HL-60/S4 (cell line): ENCODE data around the gene MDM1.

ENCODE experiments used
- in situ Hi-C: fragments of 300-500 bp; cut with MboI; formaldehyde crosslinking; loops from 2 replicates; pipeline ENCODE4 v1.14.3; 2022; ENCODE audit warnings: low sequenced_read_pairs

The MDM1 gene

GRCh38 chr12:68358532-68359485, 26.6 kb upstream of the MDM1 start:
- in situ Hi-C loops = no loop called here

- in situ Hi-C loops = no loop called here
Observed at GRCh38 chr12:68356986-68357385, 24.8 kb upstream of the MDM1 start.

- in situ Hi-C loops = no loop called here
Observed at GRCh38 chr12:68356060-68356695, 24.0 kb upstream of the MDM1 start.

GRCh38 chr12:68354977-68355541, 22.9 kb upstream of the MDM1 start:
- in situ Hi-C loops = no loop called here

DNA sequence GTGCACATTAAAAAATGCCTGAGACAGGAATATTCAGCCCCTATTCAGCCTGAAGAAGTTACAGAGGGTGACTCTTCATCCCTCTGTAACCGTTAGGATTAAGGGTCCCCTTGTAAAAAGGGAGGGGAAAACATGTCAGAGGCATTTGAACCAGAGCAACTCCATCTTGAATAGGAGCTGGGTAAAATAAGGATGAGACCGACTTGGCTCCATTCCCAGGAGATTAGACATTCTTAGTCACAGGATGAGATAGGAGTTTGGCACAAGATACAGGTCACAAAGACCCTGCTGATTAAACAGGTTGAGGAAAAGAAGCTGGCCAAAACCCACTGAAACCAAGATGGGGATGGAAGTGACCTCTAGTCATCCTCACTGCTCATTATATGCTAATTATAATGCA, 19.9 kb upstream of the MDM1 start:
- in situ Hi-C loops = no loop called here

DNA sequence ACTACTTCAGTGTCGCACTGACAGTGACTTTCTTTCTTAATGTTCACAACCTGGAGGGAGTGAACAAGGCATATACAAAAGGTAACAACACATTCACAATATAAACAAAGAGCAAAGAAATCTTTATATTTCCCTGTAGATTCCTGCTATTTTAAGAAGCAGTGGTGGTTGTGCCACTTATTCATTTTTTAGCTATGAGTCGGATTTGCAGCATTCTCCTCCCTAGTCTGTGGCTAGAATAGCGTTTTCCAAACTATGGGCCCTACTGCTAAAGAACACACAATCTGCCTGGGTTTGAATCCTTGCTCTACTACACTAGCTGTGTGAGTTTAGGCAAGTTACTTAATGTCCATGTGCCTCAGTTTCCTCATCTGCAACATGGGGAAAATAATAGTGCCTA, 18.6 kb upstream of the MDM1 start:
- in situ Hi-C loops = no loop called here

- in situ Hi-C loops = no loop called here
Observed at GRCh38 chr12:68349921-68350606, 17.9 kb upstream of the MDM1 start.

DNA sequence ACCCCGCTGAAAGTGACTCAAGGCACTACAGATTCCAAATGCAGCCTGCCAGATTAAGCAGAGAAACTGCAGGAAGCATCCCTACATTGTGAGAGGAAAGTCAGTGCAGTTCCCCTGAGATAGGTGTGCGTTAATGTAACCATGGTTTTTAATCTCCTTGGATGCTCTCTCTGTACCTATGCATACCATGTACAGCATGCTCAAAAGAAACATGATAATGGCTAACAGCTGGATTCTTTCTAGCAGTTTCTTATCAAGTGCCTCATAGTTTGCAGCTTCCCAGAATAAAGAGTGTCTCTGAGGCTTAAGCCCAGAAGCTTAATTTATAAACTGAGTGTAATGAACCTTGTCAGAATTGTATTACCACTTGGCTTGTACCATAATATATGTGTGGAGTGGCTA, 17.1 kb upstream of the MDM1 start:
- in situ Hi-C loops = no loop called here

DNA sequence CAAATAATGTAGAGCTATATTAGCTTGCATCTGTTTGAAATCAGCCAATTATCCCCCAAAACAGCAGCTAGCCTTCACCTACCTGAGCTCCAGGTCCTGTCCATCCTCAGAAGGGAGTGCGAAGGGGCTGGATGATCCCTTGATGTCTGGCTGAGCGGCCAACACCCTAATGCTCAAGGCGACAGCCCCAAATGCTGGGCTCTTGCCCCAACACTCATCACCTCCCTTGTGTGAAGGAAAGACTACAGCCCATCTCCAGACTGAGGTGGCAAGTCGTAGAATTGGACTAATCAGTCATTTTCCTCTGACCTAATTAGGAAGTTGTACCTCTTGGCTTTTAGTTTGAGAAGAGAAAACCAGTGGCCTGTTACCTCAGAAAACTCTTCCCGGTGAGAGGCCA, 16.3 kb upstream of the MDM1 start:
- in situ Hi-C loops = no loop called here

DNA sequence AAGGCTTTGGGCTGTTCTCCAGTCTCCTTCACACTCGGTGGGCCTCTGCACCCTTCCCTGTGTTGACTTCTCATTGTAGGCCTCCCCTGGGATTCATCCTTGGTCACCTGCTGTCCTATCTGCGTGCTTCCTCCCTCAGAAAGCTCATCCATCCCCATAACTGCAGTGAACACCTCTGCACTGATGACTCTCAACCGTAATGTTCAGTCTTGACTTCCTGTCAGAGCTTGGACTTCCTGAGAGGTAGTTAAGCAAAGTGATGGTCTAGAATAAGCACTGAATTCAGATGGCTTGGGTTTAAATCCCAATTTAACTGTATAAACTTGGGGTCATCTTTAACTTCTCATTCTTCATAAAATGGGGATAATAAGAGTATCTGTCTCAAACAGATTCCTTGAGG, 13.6 kb upstream of the MDM1 start:
- in situ Hi-C loops = no loop called here

DNA sequence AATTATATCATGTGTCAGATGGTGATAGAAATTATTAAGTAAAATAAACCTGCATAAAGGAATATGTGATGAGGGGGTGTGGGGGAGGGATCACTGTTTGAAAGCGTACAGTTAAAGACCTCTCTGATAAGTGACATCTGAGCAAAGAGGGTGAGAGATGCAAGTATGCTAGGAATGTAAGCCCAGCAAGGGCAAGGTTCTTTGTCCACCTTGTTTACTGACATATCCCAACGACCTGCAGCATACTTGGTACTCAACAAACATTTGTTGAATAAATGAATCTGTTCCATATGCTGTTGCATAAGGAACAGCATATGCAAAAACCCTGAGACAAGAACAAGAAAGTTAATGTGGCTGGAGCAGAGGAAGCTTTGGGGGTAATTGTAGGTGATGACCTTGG, 12.0 kb upstream of the MDM1 start:
- in situ Hi-C loops = no loop called here

- in situ Hi-C loops = no loop called here
Observed at GRCh38 chr12:68342966-68343365, 10.8 kb upstream of the MDM1 start.

DNA sequence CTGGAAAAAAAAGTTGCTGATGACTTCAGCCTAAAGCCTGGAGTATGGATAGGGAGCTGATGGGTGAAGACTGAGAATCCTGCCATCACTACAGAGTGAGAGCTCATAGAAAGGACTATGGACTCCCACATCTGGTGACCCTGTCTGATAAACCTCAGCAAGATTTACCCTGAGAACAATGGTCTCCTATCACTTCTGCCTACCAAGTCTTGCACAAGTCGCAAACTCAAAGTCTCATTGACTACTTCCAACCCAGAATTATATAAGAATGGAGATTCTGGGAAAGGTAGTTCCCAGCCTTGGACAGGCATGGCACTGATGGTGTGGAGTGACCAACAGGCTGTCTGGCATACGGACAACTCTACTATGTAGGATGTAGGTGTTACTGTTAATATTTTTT, 9.7 kb upstream of the MDM1 start:
- in situ Hi-C loops = no loop called here

GRCh38 chr12:68340404-68341270, 8.5 kb upstream of the MDM1 start:
- in situ Hi-C loops = no loop called here

- in situ Hi-C loops = no loop called here
Observed at GRCh38 chr12:68336889-68337303, 4.7 kb upstream of the MDM1 start.

DNA sequence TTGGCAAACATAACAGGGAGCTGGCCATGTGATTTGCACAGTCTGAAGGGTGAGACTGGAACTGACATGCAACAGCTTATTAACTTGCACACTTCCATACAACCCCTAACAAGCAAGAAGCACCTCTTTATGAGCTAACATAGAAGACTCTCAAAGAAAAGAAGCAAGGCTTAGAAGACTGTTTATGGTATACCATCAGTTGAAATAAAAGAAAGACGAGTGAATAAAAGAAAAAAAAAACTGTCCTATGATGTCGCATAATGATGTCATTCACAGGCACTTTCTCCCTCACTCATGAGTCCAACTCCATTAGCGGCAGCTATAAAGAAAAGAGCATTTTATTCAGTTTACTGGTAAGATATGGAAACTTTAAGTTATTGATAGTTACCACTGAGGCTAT, 3.3 kb upstream of the MDM1 start:
- in situ Hi-C loops = no loop called here

- in situ Hi-C loops = no loop called here
Observed at GRCh38 chr12:68334132-68334531, 2.0 kb upstream of the MDM1 start.

DNA sequence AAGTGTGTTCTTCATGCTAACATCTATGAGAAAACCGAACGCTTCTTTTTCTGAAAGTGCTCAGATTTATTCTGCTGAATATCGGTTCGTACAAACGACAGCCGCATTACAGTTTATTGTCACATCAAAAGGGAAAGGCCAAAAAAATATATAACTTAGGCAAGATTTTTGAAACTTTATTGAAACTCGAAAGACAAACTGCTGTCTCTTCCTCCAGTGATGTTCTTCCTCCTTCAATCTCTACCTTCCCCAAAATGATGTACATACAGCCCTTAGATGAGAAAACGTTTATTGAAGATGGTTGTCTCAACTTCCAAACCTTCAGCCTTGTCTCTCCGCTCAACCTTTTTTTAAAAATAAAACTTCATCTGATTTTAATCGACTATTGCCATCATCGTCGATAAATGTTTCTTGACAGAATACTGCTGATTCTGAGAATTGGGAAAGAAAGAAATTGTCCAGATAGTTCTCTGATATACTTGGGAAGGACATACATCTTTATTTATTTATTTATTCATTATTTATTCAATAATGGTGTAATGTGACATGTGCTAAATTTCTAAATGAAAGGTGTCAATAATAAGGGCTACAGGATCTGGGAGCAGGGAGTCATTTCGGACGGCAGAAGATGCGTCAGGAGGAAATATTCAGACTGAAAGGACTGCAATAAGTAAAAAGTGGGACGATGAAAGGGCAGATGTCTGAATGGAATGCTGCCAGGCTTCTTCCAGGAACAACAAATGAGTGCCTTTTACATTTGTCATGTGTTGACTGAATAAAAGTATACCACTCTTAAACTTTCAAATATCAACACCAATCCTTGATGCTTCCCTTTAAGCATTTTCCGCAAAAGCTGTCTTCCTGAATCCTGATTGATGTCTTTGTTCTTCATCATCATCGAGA, 817 bp upstream of the MDM1 start:
- in situ Hi-C loops = no loop called here

DNA sequence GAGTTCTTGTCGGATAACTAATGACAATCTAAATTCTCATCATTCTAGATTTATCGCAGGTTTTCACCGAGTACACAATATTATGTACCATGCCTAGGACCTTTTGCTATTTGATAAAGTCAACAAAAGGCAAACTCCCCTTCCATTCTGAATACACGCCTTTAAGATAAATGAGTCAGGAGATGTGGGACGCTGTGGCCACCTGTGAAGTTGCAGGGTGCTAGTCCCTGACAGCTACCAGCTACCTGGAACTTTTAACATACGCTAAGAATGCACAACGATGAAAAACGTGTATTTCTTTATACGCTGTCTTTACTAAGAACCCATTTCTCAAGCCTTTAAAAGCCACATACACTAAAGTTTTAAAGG, 678 bp downstream of the MDM1 start:
- in situ Hi-C loops = no loop called here

DNA sequence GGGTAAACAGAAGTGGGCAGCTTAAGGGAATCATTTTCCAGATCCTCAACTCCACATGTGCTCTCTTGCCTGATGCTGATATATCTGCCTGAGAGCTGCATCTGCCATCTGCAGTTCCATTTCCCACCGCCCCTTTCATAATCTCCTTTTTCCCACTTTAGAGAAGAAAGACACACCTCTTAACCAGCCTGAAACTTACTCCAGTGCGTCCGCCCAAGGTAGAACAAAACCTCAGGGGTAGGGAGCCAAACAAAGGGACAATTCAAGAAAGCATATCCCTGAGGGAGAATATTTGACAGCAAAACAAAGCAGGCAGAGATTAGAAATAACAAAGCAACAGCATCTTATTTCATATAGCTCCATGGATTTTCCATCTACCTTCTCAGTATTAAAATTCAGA, 4.3 kb downstream of the MDM1 start:
- in situ Hi-C loops = no loop called here
